HG02759 (cell line): ENCODE results near the gene HFE.

Source experiments
- ATAC-seq: cut with Tn5 transposase; IDR thresholded peaks from one replicate; pipeline ENCODE4 v1.9.1; 2021; ENCODE audit warnings: mild to moderate bottlenecking, moderate library complexity; ENCODE audit not compliant: unreplicated experiment

Gene HFE

DNA sequence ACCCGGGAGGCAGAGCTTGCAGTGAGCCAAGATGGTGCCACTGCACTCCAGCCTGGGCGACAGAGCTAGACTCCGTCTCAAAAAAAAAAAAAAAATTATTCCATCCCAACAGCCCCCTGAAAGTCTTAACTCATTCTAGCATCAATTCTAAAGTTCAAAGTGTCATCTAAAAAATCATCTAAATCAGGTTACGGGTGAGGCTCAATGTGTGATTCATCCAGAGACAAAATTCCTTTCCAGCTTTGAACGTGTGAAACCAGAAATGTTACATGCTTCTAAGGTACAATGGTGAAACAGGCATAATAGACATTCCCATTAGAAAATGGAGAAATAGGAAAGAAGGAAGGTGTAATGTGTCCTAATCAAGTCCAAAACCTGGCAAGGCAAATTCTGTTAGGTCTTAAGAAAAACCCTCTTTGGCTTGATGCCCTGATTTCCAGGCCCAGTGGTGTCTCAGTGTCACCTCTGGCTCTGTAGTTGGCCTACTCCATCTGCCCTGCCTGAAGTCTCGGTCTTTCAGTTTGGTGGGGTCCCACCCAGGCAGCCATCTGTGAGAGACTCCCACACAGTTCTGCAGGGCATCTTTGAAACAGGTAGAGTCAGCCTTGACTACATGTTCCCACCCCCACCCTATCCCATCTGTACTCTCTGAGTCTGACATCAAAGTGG lies 43.5 kb downstream of the HFE start:
- ATAC-seq, result no peak

DNA sequence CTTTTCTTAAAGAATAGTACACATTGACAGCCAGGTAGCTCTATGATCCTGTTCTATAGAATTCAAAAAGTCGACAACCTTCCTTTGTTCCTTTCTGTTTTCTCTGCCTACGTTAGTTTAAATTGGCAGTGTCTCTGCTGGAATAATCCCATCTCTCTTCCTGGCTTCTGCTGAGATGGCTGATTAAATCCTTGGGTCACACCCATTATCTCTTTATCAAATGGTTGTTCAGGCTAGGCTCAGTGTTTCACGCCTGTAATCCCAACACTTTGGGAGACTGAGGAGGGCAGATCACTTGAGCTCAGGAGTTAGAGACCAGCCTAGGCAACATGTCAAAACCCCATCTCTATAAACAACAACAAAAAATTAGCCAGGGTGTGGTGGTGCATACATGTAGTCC lies 44.4 kb downstream of the HFE start:
- no peak for ATAC-seq

GRCh38 chr6:26133730-26134129 lies 46.5 kb downstream of the HFE start:
- no peak for ATAC-seq

GRCh38 chr6:26136321-26136720 lies 49.1 kb downstream of the HFE start:
- ATAC-seq, result no peak

DNA sequence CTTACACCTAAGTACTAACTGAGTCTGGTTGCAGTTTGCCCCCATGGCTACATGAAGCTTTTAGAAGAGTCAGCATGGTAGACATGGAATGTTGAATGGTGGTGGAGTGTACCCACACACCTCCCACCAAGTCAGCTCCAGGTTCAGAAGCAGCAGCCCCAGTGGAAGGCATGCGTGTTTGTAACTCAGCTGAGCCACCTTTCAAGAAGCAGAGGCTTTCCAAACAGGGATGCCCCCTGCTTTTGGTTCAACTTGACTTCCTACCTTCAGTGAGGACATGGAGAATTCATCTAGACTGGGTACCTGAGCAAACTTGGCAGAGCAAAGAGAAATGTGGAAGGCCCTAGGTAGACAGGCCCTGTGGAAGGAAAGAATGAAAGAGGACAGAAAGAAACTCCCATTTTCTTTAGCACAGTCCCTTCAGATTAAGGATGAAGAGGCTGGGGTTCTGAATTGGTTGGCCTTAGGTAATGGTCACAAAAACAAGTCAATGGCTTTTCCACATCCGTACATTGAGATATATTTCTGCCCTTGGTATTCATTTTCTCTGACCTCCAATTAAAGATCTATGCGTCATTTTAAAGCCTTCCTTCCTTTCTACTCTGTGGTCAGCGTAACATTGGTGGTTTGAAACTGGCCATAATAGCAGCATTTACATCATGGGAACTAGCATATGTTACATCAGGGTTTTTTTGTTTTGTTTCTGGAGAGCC lies 53.2 kb downstream of the HFE start:
- no peak for ATAC-seq

- ATAC-seq, result no peak
Observed at GRCh38 chr6:26140967-26141294, 53.7 kb downstream of the HFE start.

- no peak for ATAC-seq
Observed at GRCh38 chr6:26141378-26141904, 54.2 kb downstream of the HFE start.

- no peak for ATAC-seq
Observed at GRCh38 chr6:26142026-26142425, 54.8 kb downstream of the HFE start.
